Bronchial epithelial cell (primary cell): ENCODE results near the gene LRP5. TPM values are rescaled to one million over a fixed set of nuclear protein-coding genes. Genes with fewer than 3 reads are reported as not detected.

Source experiments
- DNase-seq: peaks from one replicate; pipeline ENCODE4 v3.0.0-alpha.2; 2010; ENCODE audit warnings: low read depth
- FAIRE-seq: peaks from 2 replicates; lab custom pipeline; 2011; peaks lifted over from hg19 to GRCh38; lab: Jason Lieb, UNC
- H3K27me3 ChIP-seq: 2 replicates; pipeline ENCODE4 v1.5.1; 2011; ENCODE audit warnings: low read length; ENCODE audit not compliant: control insufficient read depth, insufficient read depth
- H3K36me3 ChIP-seq: 2 replicates; pipeline ENCODE4 v1.5.1; 2011; ENCODE audit warnings: low read length; ENCODE audit not compliant: control insufficient read depth, insufficient read depth
- H3K4me3 ChIP-seq: 2 replicates; pipeline ENCODE4 v1.5.1; 2011; ENCODE audit warnings: mild to moderate bottlenecking, low read depth, low read length, control low read depth
- CTCF ChIP-seq: IDR thresholded peaks from 2 replicates; pipeline ENCODE4 v1.5.1; 2011; ENCODE audit warnings: mild to moderate bottlenecking, moderate library complexity, low read length, control low read depth, inconsistent platforms; ENCODE audit not compliant: insufficient read depth, severe bottlenecking
- total RNA-seq: library from RNA; depleted of rRNA; stranded (reverse); fragments of >200 nt; gene quantifications from 2 replicates; pipeline ENCODE4 v1.2.1, GENCODE V29; 2014

LRP5 gene
- total RNA-seq, 1 donor from 2014 or later = 21.6 TPM

- DNase-seq = no peak
- H3K36me3 ChIP-seq = peaks cover under 1% of the 10 kb centered on the region
- H3K27me3 ChIP-seq = no peaks in the 10 kb centered on the region
- FAIRE-seq = peak; percentile 47
- TF ChIP-seq CTCF = no peak
- H3K4me3 ChIP-seq = no peak overlapping the region
Measured at GRCh38 chr11:68373189-68373814, 60.9 kb downstream of the LRP5 start.

GRCh38 chr11:68373815-68374501, 61.6 kb downstream of the LRP5 start:
- FAIRE-seq (no peak), DNase-seq (no peak)
- no peak overlapping the region for H3K4me3 ChIP-seq
- TF ChIP-seq CTCF = no peak
- no peaks in the 10 kb centered on the region for H3K36me3 ChIP-seq
- no peaks in the 10 kb centered on the region for H3K27me3 ChIP-seq

GRCh38 chr11:68374531-68374930, 62.1 kb downstream of the LRP5 start:
- H3K36me3 ChIP-seq = no peaks in the 10 kb centered on the region
- no peak for DNase-seq
- no peaks in the 10 kb centered on the region for H3K27me3 ChIP-seq
- no peak overlapping the region for H3K4me3 ChIP-seq
- no peak for FAIRE-seq
- TF ChIP-seq CTCF = no peak

GRCh38 chr11:68375337-68375736, 62.9 kb downstream of the LRP5 start:
- TF ChIP-seq CTCF = no peak

GRCh38 chr11:68375766-68376165, 63.4 kb downstream of the LRP5 start:
- FAIRE-seq (no peak), DNase-seq (no peak)
- TF ChIP-seq CTCF = no peak
- Histone ChIP-seq H3K27me3 (no peaks in the 10 kb centered on the region), H3K36me3 (no peaks in the 10 kb centered on the region), H3K4me3 (no peak overlapping the region)

More at GRCh38 chr11:68375337-68375736, 62.9 kb downstream of the LRP5 start:
- FAIRE-seq (no peak), DNase-seq (no peak)
- Histone ChIP-seq H3K4me3 (no peak overlapping the region), H3K27me3 (no peaks in the 10 kb centered on the region), H3K36me3 (no peaks in the 10 kb centered on the region)
